Measurements from ENCODE around the gene BHLHA9. TPM values are rescaled to one million over a fixed set of nuclear protein-coding genes. Genes with fewer than 3 reads are reported as not detected.

Gene BHLHA9
- total RNA-seq, 4 donors from 2014 or later = not detected

DNA sequence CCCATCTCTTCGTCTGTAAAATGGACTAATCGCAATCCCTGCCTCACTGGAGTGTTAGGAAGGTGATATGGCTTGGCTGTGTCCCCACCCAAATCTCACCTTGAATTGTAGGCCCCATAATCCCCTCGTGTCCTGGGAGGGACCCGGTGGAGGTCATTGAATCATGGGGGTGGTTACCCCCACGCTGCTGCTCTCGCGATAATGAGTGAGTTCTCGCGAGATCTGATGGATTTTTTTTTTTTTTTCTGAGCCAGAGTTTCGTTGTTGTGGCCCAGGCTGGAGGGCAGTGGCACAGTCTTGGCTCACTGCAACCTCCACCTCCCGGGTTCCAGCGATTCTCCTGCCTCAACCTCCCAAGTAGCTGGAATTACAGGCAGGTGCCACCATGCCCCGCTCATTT is 20.4 kb downstream of the BHLHA9 start:
- no peaks in the 10 kb centered on the region for H3K4me1 ChIP-seq
- no peak for ATAC-seq
- H3K27me3 ChIP-seq = no peaks in the 10 kb centered on the region
- H3K36me3 ChIP-seq = no peaks in the 10 kb centered on the region
- no peaks in the 10 kb centered on the region for H3K9me3 ChIP-seq
- no peak overlapping the region for H3K27ac ChIP-seq
- 86 to 96% methylated on average over 8 of the region's 13 CpGs for WGBS, 2 donors (ENCODE audit: low coverage in 1 of 2)
- H3K4me3 ChIP-seq = no peak overlapping the region
- TF ChIP-seq, protein P1, sequence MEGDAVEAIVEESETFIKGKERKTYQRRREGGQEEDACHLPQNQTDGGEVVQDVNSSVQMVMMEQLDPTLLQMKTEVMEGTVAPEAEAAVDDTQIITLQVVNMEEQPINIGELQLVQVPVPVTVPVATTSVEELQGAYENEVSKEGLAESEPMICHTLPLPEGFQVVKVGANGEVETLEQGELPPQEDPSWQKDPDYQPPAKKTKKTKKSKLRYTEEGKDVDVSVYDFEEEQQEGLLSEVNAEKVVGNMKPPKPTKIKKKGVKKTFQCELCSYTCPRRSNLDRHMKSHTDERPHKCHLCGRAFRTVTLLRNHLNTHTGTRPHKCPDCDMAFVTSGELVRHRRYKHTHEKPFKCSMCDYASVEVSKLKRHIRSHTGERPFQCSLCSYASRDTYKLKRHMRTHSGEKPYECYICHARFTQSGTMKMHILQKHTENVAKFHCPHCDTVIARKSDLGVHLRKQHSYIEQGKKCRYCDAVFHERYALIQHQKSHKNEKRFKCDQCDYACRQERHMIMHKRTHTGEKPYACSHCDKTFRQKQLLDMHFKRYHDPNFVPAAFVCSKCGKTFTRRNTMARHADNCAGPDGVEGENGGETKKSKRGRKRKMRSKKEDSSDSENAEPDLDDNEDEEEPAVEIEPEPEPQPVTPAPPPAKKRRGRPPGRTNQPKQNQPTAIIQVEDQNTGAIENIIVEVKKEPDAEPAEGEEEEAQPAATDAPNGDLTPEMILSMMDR (IDR thresholded peaks at IDR 0.05) = no peak
- no peak for TF ChIP-seq POLR2AphosphoS5 (IDR thresholded peaks at IDR 0.05)

DNA sequence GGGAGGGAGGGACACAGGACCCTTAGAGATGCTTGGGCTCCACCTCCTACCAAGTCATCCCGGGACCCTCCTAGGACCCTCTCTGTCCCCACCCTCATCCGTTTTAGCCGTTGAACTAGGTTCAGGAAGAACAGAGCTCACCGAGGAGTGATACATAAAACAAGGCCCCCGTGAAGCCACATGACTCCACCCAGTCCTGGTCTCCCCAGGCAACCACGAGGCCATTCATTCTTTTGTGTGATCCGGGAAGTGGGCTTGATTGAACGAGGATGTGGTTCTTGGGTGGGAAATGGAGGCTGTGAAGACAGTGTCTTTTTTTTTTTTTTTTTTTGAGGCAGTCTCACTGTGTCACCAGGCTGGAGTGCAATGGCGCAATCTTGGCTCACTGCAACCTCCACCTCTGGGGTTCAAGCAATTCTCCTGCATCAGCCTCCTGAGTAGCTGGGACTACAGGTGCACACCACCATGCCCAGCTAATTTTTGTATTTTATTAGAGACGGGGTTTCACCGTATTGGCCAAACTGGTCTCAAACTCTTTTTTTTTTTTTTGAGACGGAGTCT is 24.0 kb downstream of the BHLHA9 start:
- Histone ChIP-seq H3K4me1 (peaks cover 0 to 9% (median 0%) of the 10 kb centered on the region in 3 donors), H3K27ac (no peak overlapping the region), H3K9me3 (no peaks in the 10 kb centered on the region), H3K4me3 (no peak overlapping the region), H3K27me3 (peaks cover 26% of the 10 kb centered on the region), H3K36me3 (no peaks in the 10 kb centered on the region)
- no peak for ATAC-seq
- TF ChIP-seq EP300 (IDR thresholded peaks at IDR 0.05) (no peak), POLR2AphosphoS5 (IDR thresholded peaks at IDR 0.05) (no peak), POLR2A (IDR thresholded peaks at IDR 0.05) (no peak)
- TF ChIP-seq, protein P1 (IDR thresholded peaks at IDR 0.05) = no peak
- WGBS, 2 donors (ENCODE audit: low coverage in 1 of 2) = 70 to 73% methylated on average over 3 to 9 of the region's 12 CpGs

DNA sequence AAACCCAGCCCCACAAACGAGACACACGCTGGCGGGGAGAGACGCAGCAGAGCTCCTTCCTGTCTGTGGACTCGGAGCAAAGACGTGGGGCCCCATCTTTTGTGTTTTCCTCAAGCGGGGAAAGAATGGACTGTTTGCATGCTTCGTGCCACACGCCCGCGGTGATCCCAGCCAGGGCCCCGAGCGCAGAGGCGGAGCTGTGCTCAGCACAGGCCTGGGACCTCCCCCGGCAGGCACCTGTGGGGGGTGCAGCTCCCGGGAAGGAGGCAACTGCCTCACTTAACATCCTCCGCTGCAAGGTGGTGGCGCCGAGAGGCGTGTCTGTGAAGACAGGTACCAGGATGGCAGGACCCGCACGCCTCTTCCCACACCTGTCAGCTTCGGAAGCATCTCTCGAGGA is 28.4 kb downstream of the BHLHA9 start:
- H3K4me1 ChIP-seq = peaks cover 0 to 9% (median 0%) of the 10 kb centered on the region in 3 donors
- no peak for ATAC-seq
- H3K9me3 ChIP-seq = no peaks in the 10 kb centered on the region
- no peak overlapping the region for H3K27ac ChIP-seq
- peaks cover 64% of the 10 kb centered on the region for H3K27me3 ChIP-seq
- no peaks in the 10 kb centered on the region for H3K36me3 ChIP-seq
- no peak overlapping the region for H3K4me3 ChIP-seq
- no peak for TF ChIP-seq POLR2A (IDR thresholded peaks at IDR 0.05)
- TF ChIP-seq EP300 (IDR thresholded peaks at IDR 0.05) = no peak
- TF ChIP-seq, protein P1 (IDR thresholded peaks at IDR 0.05) = no peak
- TF ChIP-seq POLR2AphosphoS5 (IDR thresholded peaks at IDR 0.05) = no peak
- WGBS, 2 donors (ENCODE audit: low coverage in 1 of 2) = 24 to 42% methylated on average over 2 to 10 of the region's 24 CpGs

DNA sequence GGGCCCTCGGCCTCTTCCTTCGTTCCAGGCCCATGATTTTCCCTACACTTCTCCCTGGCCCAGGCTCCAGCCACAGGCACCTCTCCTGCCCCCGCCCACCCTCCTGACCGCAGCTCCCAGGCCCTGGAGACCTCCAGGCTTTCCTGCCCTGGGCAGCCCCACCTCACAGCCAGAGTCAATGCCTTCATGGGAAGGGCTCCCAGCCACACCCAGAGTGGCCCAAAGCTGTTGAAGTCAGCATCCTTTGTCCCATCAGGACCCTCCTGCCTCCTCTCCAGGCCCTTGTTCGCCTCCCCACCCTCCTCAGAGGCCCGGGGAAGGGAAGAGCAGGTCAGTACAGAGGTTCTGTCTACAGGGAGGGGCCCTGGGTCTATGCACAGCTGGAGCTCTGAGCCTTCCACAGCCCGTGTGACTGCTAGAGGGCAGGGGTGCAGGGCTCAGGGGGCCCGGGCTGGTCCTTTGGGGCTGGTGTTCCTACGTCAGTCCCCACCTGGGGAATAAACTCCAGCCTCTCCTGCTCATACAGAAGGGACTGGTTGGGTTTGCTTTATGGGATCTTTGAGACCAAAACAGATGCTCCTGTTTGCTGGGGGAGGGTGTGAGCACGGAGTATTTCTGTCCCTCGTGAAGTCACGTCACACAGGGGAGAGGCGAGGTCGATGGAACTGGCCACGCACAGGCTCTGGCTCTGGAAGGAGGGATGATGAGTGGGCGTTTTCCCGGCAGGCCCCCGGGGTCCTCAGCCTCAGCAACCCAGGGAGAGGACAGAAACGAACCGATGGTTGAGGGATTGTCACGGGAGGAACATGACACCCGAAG is 29.5 kb downstream of the BHLHA9 start:
- TF ChIP-seq POLR2A (IDR thresholded peaks at IDR 0.05) (no peak), POLR2AphosphoS5 (IDR thresholded peaks at IDR 0.05) (no peak), EP300 (IDR thresholded peaks at IDR 0.05) (no peak)
- TF ChIP-seq, protein P1 (IDR thresholded peaks at IDR 0.05) = no peak
- no peak overlapping the region for H3K27ac ChIP-seq
- peaks cover 73% of the 10 kb centered on the region for H3K27me3 ChIP-seq
- H3K4me3 ChIP-seq = no peak overlapping the region
- no peak for ATAC-seq
- WGBS, 2 donors (ENCODE audit: low coverage in 1 of 2) = 80% methylated on average over 1 of the region's 22 CpGs; no CpG with 5 or more reads in 1 of the 2 donors
- H3K9me3 ChIP-seq = no peaks in the 10 kb centered on the region
- H3K4me1 ChIP-seq = peaks cover 0 to 9% (median 0%) of the 10 kb centered on the region in 3 donors
- H3K36me3 ChIP-seq = no peaks in the 10 kb centered on the region
